Heart left ventricle (tissue), 13 donors: Measurements from ENCODE around the gene TMEM222.

Experiments used
- POLR2A ChIP-seq, 2 donors: fragments of 450-650 bp; IDR thresholded peaks; one replicate each; pipeline ENCODE4 v1.6.1; 2017; ENCODE audit warnings: antibody characterized with exemption in 2 of 2, mild to moderate bottlenecking in 2 of 2, moderate library complexity in 2 of 2
- TF ChIP-seq, protein P1 (sequence below), 12 donors: fragments of 200-600 bp; sonication (generic) in 4 of 12; IDR thresholded peaks; one replicate each; pipeline versions ENCODE4 v1.5.0 to v1.8.0; 2018 to 2022; ENCODE audit warnings: antibody characterized with exemption in 12 of 12, mild to moderate bottlenecking in 5 of 12
- donor health status: ischemic (EF 13 %, LVEDD 7.1; RV severe dilation, severe dysfunction).
- donor health status: DM: no; HTN: yes; CAD: no.
- donor health status: DM: no; HTN: no; CAD: no.
- donor health status: ischemic (EF 25% LVEDD 6.9; RV normal size, moderate dysfunction).
- donor health status: ischemic (EF 25% LVEDD 5.7; RV mildly dilated, moderate dysfunction).
- donor health status: ischemic (EF 35%, LVEDD 5.7; RV mildly dilated, moderate dysfunction).
- donor health status: nonischemic (EF 11% LVEDD 7.7; RV severe dilation, severe dysfunction).
- donor health status: DM: yes; HTN: yes; CAD: no.
- donor health status: PGD.
- donor health status: ischemic (EF 29% LVEDD 5.4; RV normal size, mild dysfunction).
- donor health status: nonischemic (EF 23%, LVEDD 6.1; RV moderate dilation, normal function).

DNA sequence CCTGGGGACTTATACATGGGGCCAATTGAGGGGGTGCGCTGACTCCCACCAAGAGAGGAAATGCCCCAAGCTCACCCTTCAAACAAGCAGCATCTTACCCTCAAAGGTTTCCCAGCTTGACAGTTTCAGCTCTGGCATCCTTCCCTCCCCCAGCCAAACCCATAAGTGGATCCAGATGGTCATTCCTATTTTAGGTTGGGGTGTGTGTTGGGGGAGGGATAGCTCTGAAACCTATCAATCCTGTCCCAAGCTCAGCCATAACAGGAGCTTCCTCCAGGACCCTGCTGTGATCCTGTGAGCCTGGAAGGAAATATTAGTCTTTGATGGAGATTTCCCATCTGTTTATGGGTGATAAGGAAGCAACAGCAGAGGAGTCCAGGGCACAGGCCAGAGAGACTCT is 3.4 kb upstream of the TMEM222 start:
- no peak for TF ChIP-seq POLR2A (IDR thresholded peaks at IDR 0.05)
- TF ChIP-seq, protein P1, sequence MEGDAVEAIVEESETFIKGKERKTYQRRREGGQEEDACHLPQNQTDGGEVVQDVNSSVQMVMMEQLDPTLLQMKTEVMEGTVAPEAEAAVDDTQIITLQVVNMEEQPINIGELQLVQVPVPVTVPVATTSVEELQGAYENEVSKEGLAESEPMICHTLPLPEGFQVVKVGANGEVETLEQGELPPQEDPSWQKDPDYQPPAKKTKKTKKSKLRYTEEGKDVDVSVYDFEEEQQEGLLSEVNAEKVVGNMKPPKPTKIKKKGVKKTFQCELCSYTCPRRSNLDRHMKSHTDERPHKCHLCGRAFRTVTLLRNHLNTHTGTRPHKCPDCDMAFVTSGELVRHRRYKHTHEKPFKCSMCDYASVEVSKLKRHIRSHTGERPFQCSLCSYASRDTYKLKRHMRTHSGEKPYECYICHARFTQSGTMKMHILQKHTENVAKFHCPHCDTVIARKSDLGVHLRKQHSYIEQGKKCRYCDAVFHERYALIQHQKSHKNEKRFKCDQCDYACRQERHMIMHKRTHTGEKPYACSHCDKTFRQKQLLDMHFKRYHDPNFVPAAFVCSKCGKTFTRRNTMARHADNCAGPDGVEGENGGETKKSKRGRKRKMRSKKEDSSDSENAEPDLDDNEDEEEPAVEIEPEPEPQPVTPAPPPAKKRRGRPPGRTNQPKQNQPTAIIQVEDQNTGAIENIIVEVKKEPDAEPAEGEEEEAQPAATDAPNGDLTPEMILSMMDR (IDR thresholded peaks at IDR 0.05): no peak
